ENCODE results near the gene TMEM95.

GRCh38 chr17:7325031-7325528, 29.9 kb upstream of the TMEM95 start:
- no peak for TF ChIP-seq POLR2A (IDR thresholded peaks at IDR 0.05)
- no peak for TF ChIP-seq CTCF (IDR thresholded peaks at IDR 0.05)
- TF ChIP-seq POLR2AphosphoS5 (IDR thresholded peaks at IDR 0.05) = no peak
